KG1 (cell line): Measurements from ENCODE around the gene ZKSCAN8.

Experiments
- DNase-seq: peaks from one replicate; lab custom pipeline; 2025; lab: John Stamatoyannopoulos, UW

Gene ZKSCAN8

DNA sequence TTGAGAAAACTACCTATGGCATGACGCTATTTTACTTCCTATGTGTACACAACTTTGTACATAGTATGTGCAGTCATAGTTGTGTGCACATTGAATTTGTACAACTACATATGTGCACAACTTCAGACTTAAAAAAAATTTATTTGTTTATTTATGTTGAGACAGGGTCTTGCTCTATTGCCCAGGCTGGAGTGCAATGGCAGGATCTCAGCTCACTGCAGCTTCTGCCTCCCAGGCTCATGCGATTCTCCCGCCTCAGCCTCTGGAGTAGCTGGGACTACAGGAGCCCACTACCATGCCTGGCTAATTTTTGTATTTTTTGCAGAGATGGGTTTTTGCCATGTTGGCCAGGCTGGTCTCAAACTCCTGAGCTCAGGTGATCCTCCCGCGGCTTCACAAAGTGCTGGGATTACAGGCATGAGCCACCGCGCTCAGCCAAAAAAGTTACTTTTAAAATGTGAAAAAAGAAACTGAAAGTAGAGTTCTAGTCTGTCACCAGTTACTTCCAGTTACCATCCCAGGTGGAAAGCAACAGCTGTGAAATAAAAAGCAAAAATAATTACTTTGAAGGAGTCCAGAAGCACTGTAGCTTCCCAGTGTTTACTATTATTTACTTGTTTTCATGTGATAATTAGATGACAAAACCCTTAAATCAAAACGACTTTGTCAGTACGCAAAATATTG lies 1.7 kb upstream of the ZKSCAN8 start:
- no peak for DNase-seq

- no peak for DNase-seq
These were observed 1.1 kb upstream of the ZKSCAN8 start for GRCh38 chr6:28140616-28141015.

GRCh38 chr6:28142446-28142845 lies 763 bp downstream of the ZKSCAN8 start:
- DNase-seq: no peak

- DNase-seq: no peak
These were observed 3.5 kb downstream of the ZKSCAN8 start for GRCh38 chr6:28145231-28145630.

DNA sequence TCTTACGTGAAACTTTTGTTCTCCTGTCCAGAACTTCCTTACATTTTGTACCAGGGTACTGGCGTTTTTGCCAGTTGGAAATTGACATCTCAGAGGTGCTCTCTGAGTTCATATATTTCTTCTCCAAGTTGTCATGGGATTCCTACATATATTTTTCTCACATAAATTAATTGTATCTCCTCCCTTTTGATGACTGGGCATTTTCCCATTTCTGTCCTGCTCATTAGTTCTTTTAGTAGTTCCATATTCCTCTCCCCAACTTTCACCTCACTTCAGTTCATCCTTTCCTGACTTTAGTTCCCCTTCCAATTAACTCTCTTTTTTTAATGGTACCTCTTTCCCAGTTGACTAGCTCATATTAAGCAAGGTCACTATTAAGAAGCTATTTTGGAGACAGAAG lies 10.8 kb downstream of the ZKSCAN8 start:
- DNase-seq: no peak

DNA sequence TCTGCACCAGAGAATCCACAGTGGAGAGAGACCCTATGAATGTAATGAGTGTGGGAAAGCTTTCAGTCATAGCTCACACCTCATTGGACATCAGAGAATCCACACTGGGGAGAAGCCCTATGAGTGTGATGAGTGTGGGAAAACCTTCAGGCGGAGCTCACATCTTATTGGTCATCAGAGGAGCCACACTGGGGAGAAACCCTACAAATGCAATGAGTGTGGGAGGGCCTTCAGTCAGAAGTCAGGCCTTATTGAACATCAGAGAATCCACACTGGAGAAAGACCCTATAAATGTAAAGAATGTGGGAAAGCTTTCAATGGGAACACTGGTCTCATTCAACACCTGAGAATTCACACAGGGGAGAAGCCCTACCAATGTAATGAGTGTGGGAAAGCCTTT lies 11.9 kb downstream of the ZKSCAN8 start:
- DNase-seq: no peak

GRCh38 chr6:28154357-28154756 lies 12.7 kb downstream of the ZKSCAN8 start:
- DNase-seq: no peak

DNA sequence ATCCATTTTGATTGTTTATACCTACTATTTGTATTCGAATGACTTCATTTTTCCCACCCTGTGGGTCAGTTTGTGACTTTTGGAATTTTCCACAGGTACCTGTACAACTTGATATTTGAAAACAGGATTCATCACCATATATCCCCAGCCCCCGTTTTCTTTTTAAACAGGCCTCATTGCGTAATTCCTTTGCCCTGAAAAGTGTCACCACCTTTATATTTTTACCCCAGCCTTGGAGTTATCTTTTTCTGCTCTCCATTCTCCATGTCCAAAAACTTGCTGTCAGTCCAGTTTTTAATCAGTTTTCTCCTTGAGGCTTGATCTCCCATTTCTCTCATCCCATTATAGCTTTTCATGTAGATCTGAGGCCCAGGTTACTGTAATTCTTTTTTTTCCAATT lies 16.6 kb downstream of the ZKSCAN8 start:
- no peak for DNase-seq

DNA sequence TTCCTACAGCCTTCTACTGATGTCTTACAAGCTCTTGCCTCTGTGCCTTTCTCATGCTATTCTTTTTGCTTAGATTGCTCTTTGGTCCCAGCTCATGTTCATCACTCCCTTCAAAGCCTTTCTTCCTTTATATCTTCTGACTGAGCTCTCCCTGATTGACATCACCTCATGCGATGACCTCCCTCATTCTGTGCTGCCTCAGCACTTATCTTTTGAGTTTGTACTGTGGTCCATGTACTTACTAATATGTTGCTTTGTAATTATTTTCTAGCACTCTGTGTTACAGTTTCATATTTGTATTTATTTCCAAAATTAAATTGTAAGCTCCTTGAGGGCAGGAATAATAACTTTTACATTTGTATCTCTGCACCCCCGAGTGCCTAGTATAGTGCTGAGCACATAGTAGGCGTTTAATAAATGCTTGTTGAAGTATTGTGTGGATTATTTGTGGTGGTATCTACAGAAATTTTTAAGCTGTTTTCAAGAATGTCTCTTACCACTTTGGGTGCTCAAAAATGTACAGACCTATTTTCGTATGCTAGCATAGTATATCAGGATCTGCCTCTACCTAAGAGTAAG lies 17.4 kb downstream of the ZKSCAN8 start:
- no peak for DNase-seq

- no peak for DNase-seq
These were observed 18.6 kb downstream of the ZKSCAN8 start for GRCh38 chr6:28160233-28160632.

- peak; percentile 67 for DNase-seq
These were observed 19.9 kb downstream of the ZKSCAN8 start for GRCh38 chr6:28161410-28162079.

DNA sequence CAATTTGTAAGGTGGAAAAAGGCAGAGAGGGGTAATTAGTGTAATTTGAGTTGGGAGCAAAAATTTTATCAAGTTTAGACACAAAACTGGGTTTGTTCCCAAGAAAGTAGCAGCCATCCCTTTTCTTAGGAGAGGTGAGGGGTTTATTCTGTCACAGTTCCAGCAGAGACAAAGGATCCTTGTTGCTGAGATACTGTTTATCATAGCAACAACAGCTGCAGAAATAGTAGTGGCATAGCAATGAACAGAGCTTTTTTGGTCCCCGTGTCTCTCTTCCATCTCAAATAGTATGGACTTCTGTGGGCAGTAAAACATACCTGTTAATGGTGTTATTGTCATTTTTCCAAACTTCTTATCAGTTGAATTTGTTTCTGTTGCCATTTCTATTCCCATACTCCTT lies 23.9 kb downstream of the ZKSCAN8 start:
- no peak for DNase-seq

GRCh38 chr6:28167068-28167467 lies 25.4 kb downstream of the ZKSCAN8 start:
- DNase-seq: no peak

DNA sequence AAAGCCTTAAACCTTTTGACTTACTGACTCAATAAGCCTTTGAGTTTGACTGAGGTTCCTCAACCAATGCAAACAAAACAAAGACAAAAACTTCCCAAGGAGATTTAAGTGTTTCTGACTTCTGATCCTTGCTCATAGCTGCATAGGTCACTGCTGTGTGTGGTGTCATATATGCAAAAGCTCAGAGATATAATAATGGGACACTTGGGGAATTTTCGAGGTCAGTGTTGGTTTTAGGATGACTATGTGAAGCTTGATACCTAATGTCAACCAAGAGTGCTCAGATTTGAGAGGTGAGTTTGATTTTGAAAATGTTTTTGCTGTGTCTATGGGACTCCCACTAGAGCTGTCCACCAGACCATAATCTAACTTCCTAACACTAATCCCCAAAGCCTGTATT lies 26.2 kb downstream of the ZKSCAN8 start:
- DNase-seq: no peak

DNA sequence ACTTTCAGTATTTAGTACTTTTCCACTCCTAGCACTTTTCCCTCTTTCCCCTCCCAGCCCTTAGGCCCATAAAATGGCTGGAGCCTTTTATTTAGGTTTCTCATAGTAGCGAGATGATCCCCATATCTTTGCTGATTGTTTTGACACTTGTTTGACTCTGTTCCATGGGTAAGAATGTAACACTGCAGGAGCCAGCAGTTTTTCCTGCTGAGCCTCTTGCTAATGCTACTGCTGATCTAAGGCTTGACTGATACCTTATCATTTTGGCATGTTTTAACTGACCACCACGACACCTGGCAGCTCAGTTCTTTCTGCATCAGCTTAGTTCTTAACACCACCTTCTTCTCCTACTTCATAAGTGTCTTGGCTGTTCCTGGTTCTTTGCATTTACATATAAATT lies 29.6 kb downstream of the ZKSCAN8 start:
- DNase-seq: no peak

GRCh38 chr6:28172006-28172405 lies 30.3 kb downstream of the ZKSCAN8 start:
- DNase-seq: no peak

- DNase-seq: no peak
These were observed 34.7 kb downstream of the ZKSCAN8 start for GRCh38 chr6:28176373-28176772.

GRCh38 chr6:28182255-28182654 lies 40.6 kb downstream of the ZKSCAN8 start:
- DNase-seq: no peak

GRCh38 chr6:28188111-28188979 lies 46.7 kb downstream of the ZKSCAN8 start:
- no peak for DNase-seq

GRCh38 chr6:28200020-28200419 lies 58.3 kb downstream of the ZKSCAN8 start:
- no peak for DNase-seq

GRCh38 chr6:28203201-28203600 lies 61.5 kb downstream of the ZKSCAN8 start:
- DNase-seq: no peak

- no peak for DNase-seq
These were observed 64.2 kb downstream of the ZKSCAN8 start for GRCh38 chr6:28205879-28206278.

DNA sequence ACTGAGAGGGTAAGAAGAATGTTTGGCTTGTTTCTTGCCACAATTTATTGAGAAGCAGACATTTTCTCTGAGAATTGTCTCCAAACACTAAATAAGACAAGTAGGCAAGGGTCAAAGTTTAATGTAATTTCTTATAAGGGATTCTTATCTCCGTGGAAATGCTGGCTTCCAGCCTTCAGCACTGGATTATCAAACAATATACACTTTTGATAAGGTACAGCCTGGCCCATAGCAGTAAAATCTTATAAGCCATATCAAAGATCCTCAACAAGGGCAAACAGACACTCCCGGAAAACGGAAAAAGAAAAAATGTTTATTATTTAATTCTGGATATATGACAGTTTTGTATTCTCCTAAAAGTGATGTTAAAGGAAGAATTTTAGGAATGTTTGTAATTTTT lies 64.8 kb downstream of the ZKSCAN8 start:
- no peak for DNase-seq
